PC-3 (cell line): ENCODE data around the gene TMEM37. TPM values are rescaled to one million over a fixed set of nuclear protein-coding genes. Genes with fewer than 3 reads are reported as not detected.

Experiments used
- ATAC-seq: fragments of 200-7000 bp; cut with Tn5 transposase; 2 replicates; pipeline ENCODE4 v1.9.1; 2020; ENCODE audit warnings: mild to moderate bottlenecking, moderate library complexity
- BruUV-seq: library from RNA; stranded (reverse); fragments of 400-500 nt; replicated peaks from 2 replicates; lab custom pipeline; 2021; lab: Mats Ljungman, UMichigan
- CTCF ChIA-PET: fragments of 300-600 bp; sonication (Branson Sonifier 250); formaldehyde crosslinking; loops from one replicate; lab custom pipeline; 2022; ENCODE audit warnings: antibody characterized with exemption; lab: Charles Lee
- POLR2A ChIA-PET: fragments of 300-600 bp; sonication (Branson Sonifier 250); formaldehyde crosslinking; loops from one replicate; lab custom pipeline; 2022; ENCODE audit warnings: antibody characterized with exemption; ENCODE audit not compliant: unreplicated experiment; lab: Charles Lee
- DNase-seq: peaks from one replicate; pipeline ENCODE4 v3.0.0-alpha.2; 2015
- H2AFZ ChIP-seq: fragments of 300-600 bp; sonication (generic); 2 replicates; pipeline ENCODE4 v1.6.0; 2016; ENCODE audit warnings: antibody characterized with exemption, low read length
- H3F3A ChIP-seq: fragments of 300-600 bp; sonication (generic); one replicate; pipeline ENCODE4 v1.6.0; 2017; ENCODE audit warnings: antibody characterized with exemption, low read length, control low read depth, mild to moderate bottlenecking; ENCODE audit not compliant: unreplicated experiment
- H3K27ac ChIP-seq: fragments of 300-600 bp; sonication (generic); 2 replicates; pipeline ENCODE4 v1.5.1; 2016; ENCODE audit warnings: mild to moderate bottlenecking, low read length
- H3K27me3 ChIP-seq: fragments of 300-600 bp; sonication (generic); 2 replicates; pipeline ENCODE4 v1.6.1; 2016; ENCODE audit warnings: low read length, mixed read lengths
- H3K36me3 ChIP-seq: fragments of 300-600 bp; sonication (generic); 2 replicates; pipeline ENCODE4 v1.6.1; 2016; ENCODE audit warnings: low read depth, mixed run types, low read length, mixed read lengths
- H3K4me1 ChIP-seq: fragments of 300-600 bp; sonication (generic); 2 replicates; pipeline ENCODE4 v1.5.1; 2016; ENCODE audit warnings: low read length; ENCODE audit not compliant: insufficient read depth
- H3K4me2 ChIP-seq: fragments of 300-600 bp; sonication (generic); 2 replicates; pipeline ENCODE4 v1.6.0; 2016; ENCODE audit warnings: low read length
- H3K4me3 ChIP-seq: fragments of 300-600 bp; sonication (generic); 2 replicates; pipeline ENCODE4 v1.5.1; 2016; ENCODE audit warnings: mild to moderate bottlenecking, low read length, mixed read lengths
- H3K79me2 ChIP-seq: fragments of 300-600 bp; sonication (generic); 2 replicates; pipeline ENCODE4 v1.6.1; 2017; ENCODE audit warnings: low read length, mixed read lengths
- H3K9ac ChIP-seq: fragments of 300-600 bp; sonication (generic); 2 replicates; pipeline ENCODE4 v1.6.0; 2016; ENCODE audit warnings: mild to moderate bottlenecking, low read length
- H3K9me2 ChIP-seq: fragments of 300-600 bp; sonication (generic); replicated peaks from 2 replicates; pipeline ENCODE4 v1.6.1; 2016; ENCODE audit warnings: mixed run types, low read length, mixed read lengths
- H3K9me3 ChIP-seq: fragments of 300-600 bp; sonication (generic); 2 replicates; pipeline ENCODE4 v1.6.1; 2016; ENCODE audit warnings: low read length, mixed read lengths
- H4K20me1 ChIP-seq: fragments of 300-600 bp; sonication (generic); 2 replicates; pipeline ENCODE4 v1.6.1; 2016; ENCODE audit warnings: low read length, mixed read lengths
- EZH2 ChIP-seq: fragments of 300-600 bp; sonication (generic); IDR thresholded peaks from one replicate; pipeline ENCODE4 v1.6.1; 2017; ENCODE audit warnings: antibody characterized with exemption, mild to moderate bottlenecking, low read length; ENCODE audit not compliant: unreplicated experiment
- EZH2phosphoT487 ChIP-seq: fragments of 300-600 bp; sonication (generic); IDR thresholded peaks from 2 replicates; pipeline ENCODE4 v1.6.1; 2018; ENCODE audit warnings: mild to moderate bottlenecking, antibody characterized with exemption, low read length, borderline replicate concordance
- intact Hi-C: fragments of 100-400 bp; cut with micrococcal nuclease; formaldehyde crosslinking; loops from 2 replicates; pipeline ENCODE4 v1.9.0; 2023
- total RNA-seq: library from RNA; depleted of rRNA; stranded (reverse); fragments of >200 nt; gene quantifications from 2 replicates; pipeline ENCODE4 v1.2.3, GENCODE V29; 2014
- TF ChIP-seq, protein P1 (sequence below): fragments of 300-600 bp; sonication (generic); conservative IDR thresholded peaks from 2 replicates; pipeline ENCODE4 v1.5.1; 2017; ENCODE audit warnings: antibody characterized with exemption, low read depth, mild to moderate bottlenecking, low read length

Gene TMEM37
- total RNA-seq, 1 experiment from 2014 or later = 0.26 TPM

- Histone ChIP-seq H3K9ac (no peak overlapping the region), H4K20me1 (no peaks in the 10 kb centered on the region), H2AFZ (no peak overlapping the region), H3K4me3 (no peak overlapping the region), H3K9me3 (no peaks in the 10 kb centered on the region), H3K79me2 (no peaks in the 10 kb centered on the region), H3K36me3 (no peaks in the 10 kb centered on the region), H3K27ac (no peak overlapping the region), H3K27me3 (peaks cover 26% of the 10 kb centered on the region), H3K4me1 (peaks cover 5% of the 10 kb centered on the region; the same call in 1 of the 2 replicates), H3K9me2 (no peaks in the 10 kb centered on the region), H3F3A (no peaks in the 10 kb centered on the region), H3K4me2 (no peak overlapping the region)
- ChIA-PET CTCF (no interaction called here), POLR2A (no interaction called here)
- TF ChIP-seq, protein P1, sequence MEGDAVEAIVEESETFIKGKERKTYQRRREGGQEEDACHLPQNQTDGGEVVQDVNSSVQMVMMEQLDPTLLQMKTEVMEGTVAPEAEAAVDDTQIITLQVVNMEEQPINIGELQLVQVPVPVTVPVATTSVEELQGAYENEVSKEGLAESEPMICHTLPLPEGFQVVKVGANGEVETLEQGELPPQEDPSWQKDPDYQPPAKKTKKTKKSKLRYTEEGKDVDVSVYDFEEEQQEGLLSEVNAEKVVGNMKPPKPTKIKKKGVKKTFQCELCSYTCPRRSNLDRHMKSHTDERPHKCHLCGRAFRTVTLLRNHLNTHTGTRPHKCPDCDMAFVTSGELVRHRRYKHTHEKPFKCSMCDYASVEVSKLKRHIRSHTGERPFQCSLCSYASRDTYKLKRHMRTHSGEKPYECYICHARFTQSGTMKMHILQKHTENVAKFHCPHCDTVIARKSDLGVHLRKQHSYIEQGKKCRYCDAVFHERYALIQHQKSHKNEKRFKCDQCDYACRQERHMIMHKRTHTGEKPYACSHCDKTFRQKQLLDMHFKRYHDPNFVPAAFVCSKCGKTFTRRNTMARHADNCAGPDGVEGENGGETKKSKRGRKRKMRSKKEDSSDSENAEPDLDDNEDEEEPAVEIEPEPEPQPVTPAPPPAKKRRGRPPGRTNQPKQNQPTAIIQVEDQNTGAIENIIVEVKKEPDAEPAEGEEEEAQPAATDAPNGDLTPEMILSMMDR = no peak
- no peak for TF ChIP-seq EZH2
- no peak for TF ChIP-seq EZH2phosphoT487
- no peak for ATAC-seq
- DNase-seq = no peak
- intact Hi-C loops = no loop called here
- no TSS peak for BruUV-seq
Observed at GRCh38 chr2:119428488-119429224, 3.0 kb upstream of the TMEM37 start.

GRCh38 chr2:119429225-119429981 lies 2.3 kb upstream of the TMEM37 start:
- no peak overlapping the region for H3K4me2 ChIP-seq
- no peak overlapping the region for H2AFZ ChIP-seq
- no peaks in the 10 kb centered on the region for H3F3A ChIP-seq
- no peaks in the 10 kb centered on the region for H4K20me1 ChIP-seq
- H3K4me3 ChIP-seq = no peak overlapping the region
- no peak for ATAC-seq
- no peak overlapping the region for H3K9ac ChIP-seq
- ChIA-PET POLR2A (no interaction called here), CTCF (no interaction called here)
- H3K36me3 ChIP-seq = no peaks in the 10 kb centered on the region
- TF ChIP-seq EZH2 (no peak), EZH2phosphoT487 (no peak)
- TF ChIP-seq, protein P1 = no peak
- DNase-seq = no peak
- peaks cover 5% of the 10 kb centered on the region; the same call in 1 of the 2 replicates for H3K4me1 ChIP-seq
- H3K9me3 ChIP-seq = no peaks in the 10 kb centered on the region
- no peaks in the 10 kb centered on the region for H3K9me2 ChIP-seq
- intact Hi-C loops = no loop called here
- BruUV-seq = no TSS peak
- H3K27me3 ChIP-seq = peaks cover 26% of the 10 kb centered on the region
- no peaks in the 10 kb centered on the region for H3K79me2 ChIP-seq
- no peak overlapping the region for H3K27ac ChIP-seq
